NCI-H82 (cell line): ENCODE measurements around the gene DOCK2.
"Not testable (repeated sequence)": the region's sequence is repeated elsewhere in the genome, so short reads cannot be mapped to it uniquely, and the experiment has no call there.

ENCODE experiments used
- DNase-seq: peaks from one replicate; lab custom pipeline; 2025; lab: John Stamatoyannopoulos, UW

Gene DOCK2

DNA sequence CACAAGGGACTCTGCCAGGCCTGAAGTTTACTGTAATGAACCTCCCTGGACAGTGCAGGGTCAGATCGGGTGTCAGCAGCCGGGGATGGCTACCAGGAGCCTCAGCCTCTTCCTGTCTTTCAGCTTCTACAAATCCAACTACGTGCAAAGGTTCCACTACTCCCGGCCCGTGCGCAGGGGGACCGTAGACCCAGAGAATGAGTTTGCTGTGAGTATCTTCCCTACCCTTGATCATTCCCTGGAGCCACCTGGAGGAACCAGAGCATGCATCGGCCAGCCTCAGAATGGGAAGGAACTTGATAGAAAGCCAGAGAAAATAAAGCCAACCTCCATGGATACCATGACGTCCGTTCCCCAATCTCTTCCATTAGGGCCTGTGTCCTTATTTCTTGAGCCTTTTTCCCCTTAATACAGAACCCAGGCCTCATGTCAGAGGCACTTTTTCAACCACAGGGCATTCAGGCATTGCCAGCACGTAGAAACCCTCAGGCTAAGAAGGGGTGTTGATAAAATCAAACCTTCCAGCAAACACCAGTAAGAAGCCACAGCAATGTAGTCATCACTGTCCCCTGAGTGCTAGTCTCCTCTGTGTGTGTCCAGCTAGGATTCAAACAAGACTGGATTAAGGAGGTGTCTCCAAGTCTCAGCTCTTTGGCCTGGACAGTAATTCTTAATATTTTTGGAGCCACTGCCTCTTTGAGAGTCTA, 419.6 kb downstream of the DOCK2 start:
- no peak for DNase-seq

DNA sequence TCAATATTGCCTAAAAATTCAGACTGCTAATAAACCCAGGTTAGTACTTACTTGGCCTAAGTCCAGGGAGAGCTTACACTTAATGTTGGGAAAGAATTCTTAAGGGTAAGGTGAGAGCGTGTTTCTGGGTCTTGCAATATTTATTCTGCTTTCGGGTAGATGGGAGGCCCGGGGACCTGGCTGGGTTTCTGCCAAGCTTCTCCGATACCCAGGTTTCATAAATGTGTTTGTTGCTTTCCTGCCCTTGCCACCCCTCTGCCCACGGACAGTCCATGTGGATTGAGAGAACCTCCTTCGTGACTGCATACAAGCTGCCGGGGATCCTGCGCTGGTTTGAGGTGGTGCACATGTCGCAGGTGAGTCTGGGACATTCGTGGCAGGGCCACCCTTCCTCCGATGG, 420.2 kb downstream of the DOCK2 start:
- no peak for DNase-seq

DNA sequence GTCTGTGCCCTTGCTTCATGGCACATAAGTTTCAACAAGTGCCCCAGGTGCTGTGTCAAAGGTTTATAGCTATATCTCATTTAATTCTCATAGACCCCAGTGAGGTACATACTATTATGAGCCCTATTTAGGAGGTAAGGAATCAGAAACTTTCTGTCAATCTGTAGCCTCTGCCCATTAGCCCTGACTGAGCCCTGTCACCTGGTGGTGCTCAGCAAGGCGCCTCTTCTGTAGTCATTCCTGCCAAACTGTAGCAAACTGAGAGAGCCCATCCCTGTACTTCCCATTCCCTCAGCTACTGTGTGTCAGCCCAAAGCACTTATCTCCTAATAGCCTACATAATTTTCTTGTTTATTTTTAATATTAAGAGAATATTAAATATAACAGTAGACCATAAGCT, 422.1 kb downstream of the DOCK2 start:
- no peak for DNase-seq

DNA sequence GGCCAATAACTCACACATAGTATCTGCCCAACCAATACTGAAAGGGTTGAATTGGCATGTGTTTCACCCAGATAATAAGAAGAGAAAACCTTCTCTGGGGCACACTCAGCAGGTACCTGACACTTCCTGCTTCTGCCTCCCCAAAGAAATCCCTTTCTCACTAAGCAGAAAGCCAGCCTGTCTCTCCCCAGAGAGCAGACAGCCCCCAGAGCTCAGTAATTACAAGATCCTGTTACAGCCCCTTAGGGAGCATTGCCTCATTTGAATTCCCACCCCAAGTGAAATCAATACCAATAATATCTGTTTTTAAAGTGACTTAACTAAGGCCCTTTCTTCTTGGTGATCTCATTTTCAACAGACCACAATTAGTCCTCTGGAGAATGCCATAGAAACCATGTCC, 430.1 kb downstream of the DOCK2 start:
- DNase-seq, result peak; percentile 41

DNA sequence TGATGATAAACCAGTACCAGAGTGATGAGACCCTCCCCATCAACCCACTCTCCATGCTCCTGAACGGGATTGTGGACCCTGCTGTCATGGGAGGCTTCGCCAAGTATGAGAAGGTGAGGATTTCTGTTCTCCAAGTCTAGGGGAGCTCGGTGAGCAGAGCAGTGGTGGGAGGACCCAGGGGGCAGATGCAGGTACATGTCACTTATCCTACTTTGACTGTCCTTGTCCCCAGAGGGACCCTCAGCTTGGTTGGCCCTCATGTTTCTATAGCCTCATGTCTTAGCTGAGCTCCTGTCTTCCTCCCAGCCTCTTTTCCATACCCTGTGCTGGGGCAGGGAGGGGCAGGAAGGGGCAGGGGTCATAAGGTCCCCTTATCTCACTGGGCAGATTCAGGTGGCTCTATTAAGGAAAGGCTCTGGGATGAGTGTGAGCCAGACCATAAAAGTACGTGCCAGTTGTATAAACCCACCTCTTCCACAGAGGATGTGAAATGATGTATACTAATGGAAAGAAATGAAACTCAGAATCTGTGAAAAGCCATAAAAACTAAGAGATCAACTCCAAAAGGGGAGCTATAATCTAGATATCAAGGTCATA, 430.6 kb downstream of the DOCK2 start:
- no peak for DNase-seq

DNA sequence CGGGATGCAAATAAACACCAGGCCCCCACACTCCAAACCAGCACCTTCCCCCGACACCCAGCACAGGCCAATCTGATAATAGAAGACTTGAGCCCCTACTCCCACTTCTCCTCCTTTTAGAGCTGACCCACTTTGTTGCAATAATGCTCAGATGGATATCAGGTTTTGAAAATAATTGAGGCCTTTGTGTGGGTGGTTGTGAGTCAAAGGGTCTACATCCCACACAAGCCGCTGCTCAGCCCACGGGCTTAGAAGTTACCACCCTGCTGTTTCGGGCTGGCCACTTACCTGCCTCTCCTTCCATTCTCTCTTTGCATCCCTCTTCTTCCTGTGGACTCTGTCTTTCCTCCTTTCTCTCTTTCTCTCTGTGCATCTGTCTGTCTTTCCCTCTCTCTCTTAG, 432.4 kb downstream of the DOCK2 start:
- DNase-seq, result no peak

DNA sequence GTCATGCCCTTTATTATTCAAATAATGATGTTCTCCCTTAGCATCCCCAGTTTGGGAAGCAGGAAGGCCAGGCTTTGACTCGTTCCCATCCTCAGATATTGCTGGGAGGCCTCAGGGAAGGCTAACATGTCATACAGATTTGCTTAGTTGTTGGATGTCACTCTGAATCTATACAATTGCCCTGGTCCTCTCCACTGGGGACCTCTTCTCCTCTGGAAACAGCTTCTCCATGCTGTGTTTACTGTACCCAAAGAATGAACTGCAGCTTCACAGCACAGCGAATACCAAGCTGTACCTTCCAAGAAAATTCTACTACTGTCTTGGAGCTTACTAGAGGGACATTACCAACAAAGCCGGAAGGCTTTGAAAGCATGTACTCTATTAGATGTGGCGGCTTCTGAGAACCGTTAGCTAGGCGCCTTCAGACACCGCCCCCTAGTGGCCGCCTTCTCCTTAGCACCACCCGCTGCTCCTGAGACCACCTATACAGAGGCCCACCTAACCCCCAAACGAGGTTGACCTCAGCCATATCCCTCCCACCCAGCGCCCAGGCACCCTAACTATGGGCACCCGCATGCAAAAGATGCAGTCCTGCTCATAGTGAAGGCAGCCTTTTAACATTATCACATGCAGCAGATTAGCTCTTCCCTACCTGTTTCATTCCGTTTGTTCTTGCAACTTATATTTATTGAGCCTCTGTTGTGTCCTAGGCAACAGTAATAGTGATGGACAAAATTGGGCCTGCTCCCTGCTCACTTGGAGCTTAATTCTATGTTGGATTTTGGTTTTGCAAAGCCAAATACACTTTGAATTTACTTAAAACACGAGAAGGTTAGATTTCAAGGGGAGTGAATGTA, 433.7 kb downstream of the DOCK2 start:
- DNase-seq, result peak; percentile 71

DNA sequence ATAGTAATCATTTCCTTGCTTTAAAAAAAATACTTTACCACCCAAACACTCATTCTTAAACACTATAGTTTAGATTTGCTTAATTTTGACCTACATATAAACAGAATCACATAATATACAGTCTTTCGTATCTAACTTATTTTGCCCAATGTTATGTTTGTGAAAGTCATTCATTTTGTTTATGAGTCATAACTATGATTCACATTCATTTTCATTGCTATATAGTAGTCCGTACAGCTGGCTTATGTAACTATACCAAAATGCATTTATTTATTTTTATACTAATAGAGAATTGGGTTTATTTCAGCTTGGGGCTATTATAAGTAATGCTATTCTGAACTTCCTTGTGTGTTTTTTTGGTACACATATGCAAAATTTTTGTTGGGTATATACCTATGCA, 434.7 kb downstream of the DOCK2 start:
- DNase-seq, result no peak

DNA sequence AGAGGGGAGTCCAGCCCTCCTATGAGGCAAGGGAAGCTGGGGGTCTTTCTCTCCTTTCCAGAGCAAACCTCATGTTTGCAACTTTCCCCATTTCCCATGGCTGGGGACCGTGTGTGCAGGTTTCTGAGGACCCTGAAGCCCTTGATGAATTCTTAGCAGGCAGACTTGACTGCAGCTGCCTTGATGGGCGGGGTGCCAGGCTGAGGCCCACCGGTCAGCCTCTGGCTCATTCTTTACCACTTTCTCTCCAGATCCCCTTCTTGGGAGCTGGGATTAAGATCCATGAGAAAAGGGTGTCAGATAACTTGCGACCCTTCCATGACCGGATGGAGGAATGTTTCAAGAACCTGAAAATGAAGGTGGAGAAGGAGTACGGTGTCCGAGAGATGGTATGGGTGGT, 438.6 kb downstream of the DOCK2 start:
- no peak for DNase-seq

DNA sequence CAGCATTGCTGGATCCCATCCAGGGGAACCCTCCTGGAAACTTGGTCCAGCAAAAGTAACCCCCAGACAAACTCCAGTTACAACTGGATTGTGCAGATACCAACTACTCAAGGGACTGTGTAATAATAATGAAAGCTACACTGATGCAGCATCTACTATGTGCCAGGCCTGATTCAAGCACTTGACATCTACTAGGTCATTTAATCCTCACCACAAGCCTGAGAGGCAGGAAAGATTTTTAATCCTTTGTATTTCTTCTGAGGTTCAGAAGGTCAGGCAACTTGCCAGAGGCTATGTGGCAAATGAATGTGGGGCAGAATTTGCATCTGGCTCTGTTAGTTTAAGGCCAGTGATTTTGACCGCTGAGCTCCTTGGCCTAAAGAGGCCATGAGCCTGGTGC, 439.1 kb downstream of the DOCK2 start:
- no peak for DNase-seq

DNA sequence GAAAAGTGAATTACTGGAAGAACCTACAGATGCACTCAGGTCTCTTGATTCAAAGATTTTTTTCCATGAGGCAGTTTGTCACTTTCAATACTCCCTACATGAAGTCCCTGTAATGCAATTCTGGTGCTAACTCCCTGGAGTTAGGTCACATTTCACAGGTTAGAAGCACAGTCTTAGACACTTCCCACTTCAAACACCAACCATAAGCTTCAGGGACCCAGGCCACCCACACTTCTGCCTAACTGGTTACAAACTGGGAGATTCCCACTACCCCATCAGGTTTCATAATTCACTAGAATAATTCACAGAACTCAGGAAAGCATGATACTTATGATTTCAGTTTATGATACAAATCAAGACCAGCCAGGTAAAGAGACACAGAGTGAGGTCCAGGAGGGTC, 439.7 kb downstream of the DOCK2 start:
- no peak for DNase-seq

DNA sequence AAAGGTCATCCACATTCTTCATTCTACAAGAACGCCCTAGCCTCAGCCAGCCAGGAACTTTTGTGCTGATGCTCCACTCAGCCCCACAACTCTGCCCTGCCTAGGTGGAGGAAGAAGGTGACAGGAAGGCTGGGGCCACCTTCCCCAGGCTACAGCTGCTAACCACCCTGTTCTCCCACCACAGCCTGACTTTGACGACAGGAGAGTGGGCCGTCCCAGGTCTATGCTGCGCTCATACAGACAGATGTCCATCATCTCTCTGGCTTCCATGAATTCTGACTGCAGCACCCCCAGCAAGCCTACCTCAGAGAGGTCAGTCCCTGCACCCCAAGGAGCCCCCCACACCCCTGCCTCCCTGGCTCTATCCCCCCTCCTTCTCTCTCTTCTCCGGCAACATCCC, 440.5 kb downstream of the DOCK2 start:
- DNase-seq, result no peak

DNA sequence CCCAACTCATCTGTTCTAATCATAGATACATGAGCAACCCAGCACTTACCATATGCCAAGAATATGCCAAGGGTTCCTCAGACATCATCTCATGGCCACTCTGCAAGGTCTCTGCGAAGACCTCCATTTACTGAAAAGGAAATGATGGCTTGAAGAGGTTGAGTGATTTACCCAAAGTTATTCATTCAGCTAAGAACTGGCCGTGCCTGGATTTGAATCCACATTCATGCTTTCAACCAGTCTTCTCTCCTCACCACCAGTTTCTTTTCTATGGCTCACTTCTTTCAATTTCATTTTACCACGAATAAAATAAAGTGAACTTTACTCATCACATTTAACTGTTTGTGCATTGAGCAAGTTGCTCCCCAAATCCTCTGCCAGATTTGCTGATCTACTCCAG, 441.4 kb downstream of the DOCK2 start:
- DNase-seq, result no peak

DNA sequence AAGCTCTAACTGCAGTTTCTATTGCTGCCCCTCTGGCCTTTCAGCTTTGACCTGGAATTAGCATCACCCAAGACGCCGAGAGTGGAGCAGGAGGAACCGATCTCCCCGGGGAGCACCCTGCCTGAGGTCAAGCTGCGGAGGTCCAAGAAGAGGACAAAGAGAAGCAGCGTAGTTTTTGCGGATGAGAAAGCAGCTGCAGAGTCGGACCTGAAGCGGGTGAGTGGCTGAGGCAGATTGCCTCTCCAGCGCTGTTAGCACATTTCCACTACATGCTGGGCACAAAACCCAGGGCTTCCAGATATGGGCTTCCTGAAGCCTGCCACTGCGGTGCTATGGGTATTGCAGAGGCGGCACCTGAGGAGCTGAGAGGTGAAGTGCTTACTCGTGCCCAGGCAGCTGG, 441.9 kb downstream of the DOCK2 start:
- DNase-seq, result no peak

DNA sequence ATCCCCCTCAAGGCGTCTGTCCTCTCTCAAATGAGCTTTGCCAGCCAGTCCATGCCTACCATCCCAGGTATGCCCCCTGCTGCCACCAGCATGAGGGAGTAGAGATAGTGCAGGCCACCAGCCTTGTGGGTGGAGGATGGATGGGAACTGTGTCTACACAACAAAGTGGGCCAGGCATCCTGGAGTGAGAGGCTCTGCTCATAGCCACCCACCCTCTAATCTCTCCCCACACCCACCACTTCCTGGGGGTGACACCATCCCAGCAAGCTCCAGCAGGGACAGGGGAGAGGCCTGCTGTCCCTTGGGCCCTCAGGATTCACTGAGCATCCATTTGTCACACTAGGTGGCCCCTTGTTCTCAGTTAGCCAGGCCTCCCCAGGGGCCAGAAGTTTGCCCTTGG, 443.1 kb downstream of the DOCK2 start:
- DNase-seq, result no peak

DNA sequence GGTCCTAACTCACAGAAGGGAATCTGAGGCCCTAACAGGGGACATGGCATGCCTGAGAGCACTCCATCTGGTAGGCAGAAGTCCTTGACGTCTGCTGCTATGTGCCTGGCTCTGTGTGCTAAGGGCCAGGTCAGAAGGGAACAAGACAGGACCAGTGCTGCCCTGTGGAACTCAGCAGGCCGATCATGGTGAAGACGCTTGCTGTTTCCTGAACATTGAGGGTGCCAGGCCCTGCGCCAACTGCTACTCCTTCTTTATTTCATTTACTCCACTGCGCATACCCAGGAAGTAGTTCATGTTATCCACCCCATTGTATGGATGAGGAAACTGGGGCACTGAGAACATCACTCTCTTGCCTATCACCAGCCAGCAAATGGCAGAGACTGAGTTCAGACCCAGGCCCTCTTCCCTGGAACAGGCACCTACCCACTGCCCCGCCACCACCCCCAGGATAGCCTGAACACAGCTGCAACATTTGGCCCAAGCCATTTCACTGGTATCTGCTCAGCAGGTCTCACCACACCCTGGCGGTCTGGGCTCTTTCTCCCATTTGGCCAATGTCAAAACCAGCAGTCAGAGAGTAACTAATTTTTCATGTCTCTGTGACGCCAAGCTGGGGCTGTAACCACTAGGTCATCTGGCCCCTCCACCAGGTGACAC, 443.8 kb downstream of the DOCK2 start:
- no peak for DNase-seq

DNA sequence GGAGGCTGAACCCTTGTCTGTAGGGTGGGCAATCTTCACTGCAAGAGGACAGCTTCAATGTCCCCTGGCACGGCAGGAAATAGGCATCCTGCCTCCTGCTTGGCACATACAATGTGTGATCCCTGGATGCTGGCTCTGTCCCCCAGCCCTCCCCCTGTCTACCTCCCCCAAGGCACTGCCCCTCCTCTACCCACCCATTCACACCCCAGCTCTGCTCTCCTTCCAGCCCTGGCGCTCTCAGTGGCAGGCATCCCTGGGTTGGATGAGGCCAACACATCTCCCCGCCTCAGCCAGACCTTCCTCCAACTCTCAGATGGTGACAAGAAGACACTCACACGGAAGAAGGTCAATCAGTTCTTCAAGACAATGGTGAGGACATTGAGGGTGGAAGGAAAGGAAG, 444.5 kb downstream of the DOCK2 start:
- DNase-seq, result no peak

DNA sequence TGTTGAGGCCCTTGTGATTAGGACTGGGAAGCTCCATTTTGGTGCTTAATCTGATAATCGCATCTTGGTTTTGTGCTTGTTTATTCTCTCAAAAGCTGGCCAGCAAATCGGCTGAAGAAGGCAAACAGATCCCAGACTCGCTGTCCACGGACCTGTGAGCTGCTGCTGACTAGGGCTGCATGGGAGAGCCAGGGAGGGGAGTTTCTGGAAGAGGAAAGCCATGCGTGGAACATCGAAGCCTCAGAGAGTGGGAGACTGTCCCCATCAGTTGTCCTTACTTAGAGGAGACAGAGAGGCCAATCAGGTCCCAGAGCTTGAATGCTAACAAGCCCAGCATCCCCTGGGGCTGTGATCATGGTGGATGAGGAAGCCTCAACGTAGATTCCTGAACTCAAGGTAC, 445.6 kb downstream of the DOCK2 start:
- DNase-seq, result peak; percentile 21

DNA sequence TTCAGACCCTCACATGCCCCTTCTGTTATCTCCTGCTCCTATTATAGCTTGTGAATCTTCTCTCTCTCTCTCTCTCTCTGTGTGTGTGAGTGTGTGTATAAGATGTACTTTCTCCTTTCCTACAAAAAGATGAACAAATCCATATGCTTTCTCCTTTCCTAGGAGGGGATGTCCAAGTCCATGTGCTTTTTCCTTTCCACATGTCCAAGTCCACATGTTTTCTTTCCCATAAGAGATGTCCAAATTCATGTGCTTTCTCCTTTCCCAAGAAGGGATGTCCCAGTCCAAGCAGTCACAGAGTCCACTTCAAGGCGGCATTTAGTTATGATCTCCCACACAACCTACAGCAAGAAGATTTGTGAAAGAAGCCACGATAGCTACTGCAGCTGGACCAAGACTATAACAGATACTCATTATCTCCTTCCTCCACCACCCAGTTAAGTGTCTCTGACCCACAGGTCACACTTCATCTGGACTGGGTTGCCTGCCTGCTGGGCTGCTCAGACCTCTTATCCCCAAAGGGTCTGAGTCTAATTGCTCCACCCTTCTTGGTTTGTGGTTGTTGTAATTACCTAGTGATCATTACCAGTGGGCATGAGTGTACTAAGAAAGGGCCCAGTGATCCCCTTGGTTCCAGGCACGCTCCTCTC, 450.2 kb downstream of the DOCK2 start:
- DNase-seq, result no peak

DNA sequence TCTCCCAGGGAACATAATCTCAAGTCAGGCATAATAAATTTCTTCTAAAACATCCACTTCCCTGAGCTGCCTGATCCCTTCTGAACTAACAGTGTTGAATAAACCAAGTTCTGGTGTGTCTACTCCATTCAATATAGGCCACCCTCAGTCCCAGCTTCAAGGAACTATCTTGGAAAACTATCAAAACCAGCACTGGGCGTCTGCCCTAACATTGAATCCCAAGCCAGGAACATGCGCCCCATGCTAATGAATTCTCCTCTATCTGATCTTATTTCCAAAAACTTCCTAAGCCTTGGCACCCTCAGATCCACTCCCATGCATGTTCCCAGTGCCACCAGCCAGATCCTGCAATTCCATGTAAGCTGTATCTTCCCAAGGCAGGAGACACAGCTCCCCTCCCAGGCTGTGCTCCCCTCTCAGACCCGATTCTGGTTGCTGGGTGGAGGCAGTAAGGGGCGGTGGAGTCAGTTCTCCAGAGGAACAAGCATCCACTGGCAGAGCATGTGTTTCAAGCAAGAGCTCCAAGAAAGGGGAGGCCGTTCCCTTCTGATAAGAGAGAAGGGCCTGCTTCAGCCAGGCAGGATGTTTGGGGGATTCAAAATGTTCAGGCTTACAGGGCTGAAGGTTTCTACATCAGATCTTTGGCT, 455.5 kb downstream of the DOCK2 start:
- DNase-seq, result no peak

DNA sequence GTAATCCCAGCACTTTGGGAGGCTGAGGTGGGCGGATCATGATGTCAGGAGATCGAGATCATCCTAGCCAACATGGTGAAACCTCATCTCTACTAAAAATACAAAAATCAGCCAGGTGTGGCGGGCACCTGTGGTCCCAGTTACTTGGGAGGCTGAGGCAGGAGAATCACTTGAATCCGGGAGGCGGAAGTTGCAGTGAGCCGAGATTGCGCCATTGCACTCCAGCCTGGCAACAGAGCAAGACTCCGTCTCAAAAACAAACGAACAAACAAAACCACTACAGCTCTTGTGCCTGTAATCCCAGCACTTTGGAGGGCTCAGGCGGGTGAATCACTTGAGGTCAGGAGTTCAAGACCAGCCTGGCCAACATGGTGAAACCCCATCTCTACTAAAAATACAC, 457.3 kb downstream of the DOCK2 start:
- DNase-seq, result not testable (repeated sequence)

DNA sequence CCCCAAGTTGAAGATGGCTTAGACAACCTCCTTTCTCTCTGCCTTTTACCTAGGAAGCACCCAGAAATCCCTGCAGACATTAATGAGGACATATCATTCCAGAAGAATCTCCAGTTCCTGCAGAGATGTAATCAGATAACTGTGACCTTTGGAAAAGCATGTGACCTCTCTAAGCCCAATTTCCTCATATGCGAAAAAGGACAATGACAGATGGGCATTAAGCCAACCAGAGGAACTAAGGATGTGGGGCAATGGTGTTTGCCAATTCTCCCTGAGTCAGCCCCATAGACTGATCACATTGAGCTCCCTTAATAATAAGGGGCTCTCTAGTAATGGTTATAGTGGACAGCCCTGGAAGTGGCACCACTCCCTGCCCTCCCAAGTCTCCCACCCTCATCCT, 458.6 kb downstream of the DOCK2 start:
- no peak for DNase-seq
